Thyroid gland (tissue), 4 donors: Measurements from ENCODE around the gene GAS6.

Experiments used
- CTCF ChIP-seq, 6 experiments: fragments of 200-600 bp in 3 of 6; fragments of 450-650 bp in 3 of 6; sonication (generic) in 3 of 6; IDR thresholded peaks; one replicate each; pipeline ENCODE4 v1.5.1; 2016 to 2019; ENCODE audit warnings: antibody characterized with exemption in 6 of 6, mild to moderate bottlenecking in 2 of 6, inconsistent platforms in 1 of 6, moderate library complexity in 1 of 6
- POLR2A ChIP-seq, 2 donors: fragments of 450-650 bp; IDR thresholded peaks; one replicate each; pipeline ENCODE4 v1.6.1; 2017; ENCODE audit warnings: antibody characterized with exemption in 2 of 2, mild to moderate bottlenecking in 2 of 2, moderate library complexity in 1 of 2

- TF ChIP-seq CTCF (IDR thresholded peaks at IDR 0.05) (no peak), POLR2A (IDR thresholded peaks at IDR 0.05) (no peak)
Measured at GRCh38 chr13:113791226-113791625, 72.7 kb downstream of the GAS6 start.
